NCI-H2107 (cell line): ENCODE measurements around the gene IFNA6.

Source experiments
- DNase-seq: peaks from one replicate; lab custom pipeline; 2025; lab: John Stamatoyannopoulos, UW

Gene IFNA6

GRCh38 chr9:21331676-21332402 is 18.8 kb downstream of the IFNA6 start:
- DNase-seq, result no peak

- peak; percentile 55 for DNase-seq
Observed at GRCh38 chr9:21326526-21327139, 24.1 kb downstream of the IFNA6 start.

GRCh38 chr9:21324047-21324446 is 26.6 kb downstream of the IFNA6 start:
- no peak for DNase-seq

DNA sequence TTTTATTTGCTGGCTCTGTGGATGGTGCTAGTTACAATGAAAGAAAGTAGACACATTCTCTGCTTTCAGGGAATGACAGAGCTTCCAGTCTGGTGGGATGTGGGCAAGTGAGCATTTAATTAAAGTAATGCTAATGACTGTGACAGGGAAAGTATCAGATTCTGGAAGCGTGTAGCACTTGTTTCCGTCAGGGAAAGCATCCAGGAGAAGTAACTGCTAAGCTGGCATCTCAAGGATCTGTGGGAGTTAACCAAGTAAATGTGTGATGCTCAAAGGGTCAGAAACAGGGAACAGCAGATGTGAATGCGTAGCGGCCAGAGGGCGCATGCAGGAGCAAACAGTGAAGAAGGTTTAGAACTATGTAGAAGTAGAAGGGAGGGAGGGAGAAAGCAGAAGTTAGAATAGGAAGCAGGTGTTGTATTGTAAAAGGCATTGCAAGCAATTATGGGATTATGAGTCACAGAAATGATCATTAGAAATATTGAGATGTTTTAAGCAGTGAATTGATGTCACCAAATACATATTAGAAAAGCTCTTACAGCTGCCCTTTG is 27.7 kb downstream of the IFNA6 start:
- DNase-seq, result no peak

DNA sequence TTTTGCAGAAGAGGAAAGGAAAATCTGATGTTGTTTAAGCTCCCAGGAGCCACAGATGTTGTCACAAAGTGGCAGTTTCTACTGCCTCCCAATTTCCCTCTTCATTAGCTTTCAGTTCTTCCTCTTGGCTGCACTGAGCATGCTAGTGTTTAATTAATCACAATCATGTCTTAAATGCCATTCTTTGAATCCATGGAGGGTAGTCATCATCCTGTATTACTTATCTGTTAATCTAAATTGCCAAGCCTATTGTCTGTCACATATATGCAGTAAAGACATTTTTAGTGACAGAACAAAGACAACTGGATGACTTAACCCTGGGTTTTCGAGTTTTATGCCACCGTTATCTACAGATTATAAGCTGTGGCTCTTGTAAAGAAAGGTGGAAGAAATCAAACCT is 30.2 kb downstream of the IFNA6 start:
- DNase-seq, result no peak

GRCh38 chr9:21317956-21318923 is 32.4 kb downstream of the IFNA6 start:
- DNase-seq, result peak; percentile 5

DNA sequence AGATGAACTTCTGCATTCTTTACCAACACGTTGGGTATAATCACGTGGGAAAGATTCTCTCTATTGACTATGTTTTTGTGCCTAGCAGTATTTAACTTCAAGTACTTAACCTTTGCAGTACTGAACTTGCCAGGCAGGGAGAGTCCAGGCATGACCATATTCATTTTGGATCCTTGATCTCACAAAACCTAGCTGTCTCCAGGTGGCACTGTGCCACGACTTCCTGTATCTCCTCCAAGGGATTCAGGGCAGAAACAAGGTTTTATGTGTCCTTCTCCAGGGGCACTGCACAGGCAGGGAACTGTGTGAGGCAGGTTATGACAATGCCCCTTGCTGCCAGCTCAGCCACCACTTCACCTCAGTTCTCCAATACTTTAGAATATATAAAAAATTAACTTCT is 33.8 kb downstream of the IFNA6 start:
- no peak for DNase-seq

DNA sequence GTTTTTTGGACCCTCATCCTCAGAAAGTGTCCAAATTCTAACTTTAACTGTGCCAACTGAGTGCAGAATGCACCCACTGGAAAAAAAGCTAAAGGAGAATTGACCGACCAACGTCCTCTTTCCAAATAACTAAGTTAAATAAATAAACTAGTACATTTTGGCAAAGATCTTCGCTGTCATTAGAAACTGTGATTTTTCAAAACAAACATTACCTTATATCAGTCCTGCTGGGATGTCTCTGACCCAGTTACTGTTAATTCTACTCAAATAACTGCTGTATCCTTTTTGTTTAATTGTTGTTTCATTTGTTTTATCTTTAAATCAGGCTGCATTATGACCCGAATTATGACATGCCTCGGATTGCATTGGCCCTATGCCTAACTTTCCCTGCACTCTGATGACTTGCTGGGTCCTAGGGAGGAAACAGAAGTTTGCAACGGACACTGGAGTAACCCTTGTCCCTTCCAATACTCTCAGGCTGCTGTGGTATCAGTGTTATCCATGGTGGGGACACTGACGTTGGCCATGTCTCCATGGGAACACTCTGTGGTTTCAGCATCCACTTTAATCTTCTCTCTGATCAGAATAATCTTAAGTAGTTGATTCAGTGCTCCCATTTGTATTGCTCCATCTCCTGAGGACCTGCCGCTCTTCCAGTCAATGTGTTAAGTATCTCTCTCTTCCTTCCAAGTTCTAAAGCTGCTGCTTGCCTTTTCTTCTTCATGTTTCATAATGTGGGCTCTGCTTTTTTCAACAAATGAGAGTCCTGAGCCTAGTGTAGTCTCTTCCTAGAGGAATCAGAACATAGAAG is 34.5 kb downstream of the IFNA6 start:
- DNase-seq, result no peak

GRCh38 chr9:21314152-21314551 is 36.5 kb downstream of the IFNA6 start:
- DNase-seq, result no peak

- no peak for DNase-seq
Observed at GRCh38 chr9:21311889-21312288, 38.8 kb downstream of the IFNA6 start.

DNA sequence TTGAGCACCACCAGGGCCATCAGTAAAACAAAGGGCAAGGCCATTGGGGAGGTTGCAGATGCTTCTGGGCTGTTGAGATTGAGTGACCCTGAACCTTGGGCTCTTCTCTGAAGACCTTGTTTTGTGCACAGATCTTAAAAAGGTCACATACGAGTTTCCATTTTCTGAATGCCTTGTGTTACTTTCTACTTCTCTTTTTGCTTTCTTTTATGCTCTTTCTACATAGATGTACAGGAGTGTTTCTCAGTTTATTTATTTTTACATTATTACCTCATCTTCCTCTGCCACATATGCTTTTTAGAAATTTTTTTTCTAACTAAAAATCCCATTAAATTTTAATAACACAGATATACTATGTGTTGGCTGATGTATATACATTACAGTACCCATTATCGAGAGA is 45.5 kb downstream of the IFNA6 start, which contains the start of gene IFNA5:
Gene IFNA5, minus strand, starts transcription at position 101 of the 400 bp plus-strand sequence. Its CDS starts 57 bp downstream, at position 44.
- no peak for DNase-seq
